Loucy (cell line): ENCODE data around the gene PGAM4.

Experiments
- H2AFZ ChIP-seq: fragments of 200-600 bp; sonication (generic); 2 replicates; pipeline ENCODE4 v1.6.0; 2016; ENCODE audit warnings: antibody characterized with exemption, mild to moderate bottlenecking, low read length, moderate library complexity
- H3F3A ChIP-seq: fragments of 200-600 bp; 2 replicates; pipeline ENCODE4 v1.6.0; 2016; ENCODE audit warnings: antibody characterized with exemption, low read depth, mild to moderate bottlenecking
- H3K27me3 ChIP-seq: fragments of 200-600 bp; sonication (generic); 2 replicates; pipeline ENCODE4 v1.6.1; 2014; ENCODE audit warnings: low read length, mild to moderate bottlenecking; ENCODE audit not compliant: insufficient read depth, poor library complexity, severe bottlenecking
- H3K36me3 ChIP-seq: fragments of 200-600 bp; sonication (generic); 2 replicates; pipeline ENCODE4 v1.6.1; 2016; ENCODE audit warnings: low read length; ENCODE audit not compliant: insufficient read depth
- H3K4me1 ChIP-seq: fragments of 200-600 bp; sonication (generic); 2 replicates; pipeline ENCODE4 v1.5.1; 2014; ENCODE audit warnings: low read length, mild to moderate bottlenecking; ENCODE audit not compliant: insufficient read depth, poor library complexity, severe bottlenecking
- H3K4me2 ChIP-seq: fragments of 200-600 bp; sonication (generic); 2 replicates; pipeline ENCODE4 v1.6.0; 2014; ENCODE audit warnings: antibody characterized with exemption, low read length, low read depth, mild to moderate bottlenecking; ENCODE audit not compliant: poor library complexity, severe bottlenecking
- H3K4me3 ChIP-seq: fragments of 200-600 bp; sonication (generic); 2 replicates; pipeline ENCODE4 v1.5.1; 2014; ENCODE audit warnings: low read length, mild to moderate bottlenecking, mixed read lengths; ENCODE audit not compliant: poor library complexity, severe bottlenecking
- H3K79me2 ChIP-seq: fragments of 200-600 bp; sonication (generic); 2 replicates; pipeline ENCODE4 v1.6.1; 2014; ENCODE audit warnings: low read length; ENCODE audit not compliant: insufficient read depth
- H3K9ac ChIP-seq: fragments of 200-600 bp; sonication (generic); 2 replicates; pipeline ENCODE4 v1.6.0; 2014; ENCODE audit warnings: mild to moderate bottlenecking, low read depth, low read length, moderate library complexity; ENCODE audit not compliant: poor library complexity, severe bottlenecking
- H3K9me2 ChIP-seq: fragments of 200-600 bp; sonication (generic); replicated peaks from 2 replicates; pipeline ENCODE4 v1.6.1; 2016; ENCODE audit warnings: low read depth, low read length, mixed read lengths
- H3K9me3 ChIP-seq: fragments of 200-600 bp; sonication (generic); 2 replicates; pipeline ENCODE4 v1.6.1; 2014; ENCODE audit warnings: mild to moderate bottlenecking, antibody characterized with exemption, low read length, low read depth; ENCODE audit not compliant: insufficient read depth
- H4K20me1 ChIP-seq: fragments of 200-600 bp; sonication (generic); 2 replicates; pipeline ENCODE4 v1.6.0; 2014; ENCODE audit warnings: antibody characterized with exemption, low read length, mild to moderate bottlenecking; ENCODE audit not compliant: insufficient read depth, poor library complexity, severe bottlenecking
- EZH2phosphoT487 ChIP-seq: fragments of 200-600 bp; IDR thresholded peaks from 2 replicates; pipeline ENCODE4 v1.6.1; 2018; ENCODE audit warnings: antibody characterized with exemption, mild to moderate bottlenecking, moderate library complexity, borderline replicate concordance
- TF ChIP-seq, protein P1 (sequence below): fragments of 200-600 bp; sonication (generic); conservative IDR thresholded peaks from 2 replicates; pipeline ENCODE4 v1.5.1; 2014; ENCODE audit warnings: mild to moderate bottlenecking, antibody characterized with exemption, low read length

The PGAM4 gene

DNA sequence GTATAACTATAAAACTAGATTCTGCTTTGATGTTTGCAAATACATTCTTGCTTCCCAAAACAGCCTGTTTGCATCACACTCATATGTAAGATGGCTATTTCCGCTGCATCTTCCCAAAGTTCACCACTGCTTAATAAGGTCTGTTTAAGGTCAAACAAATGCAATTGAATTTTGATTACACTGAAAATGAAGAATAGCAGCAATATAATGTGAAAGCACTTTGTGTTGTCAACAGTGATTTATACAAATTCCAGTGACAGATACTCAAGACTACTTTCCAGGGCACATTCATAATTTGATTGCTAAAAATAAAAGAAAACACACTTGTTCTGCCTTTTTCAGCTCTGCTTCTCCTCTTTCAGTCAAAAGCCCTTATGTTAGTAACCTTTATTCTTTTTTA lies 8.1 kb upstream of the PGAM4 start:
- no peak overlapping the region for H2AFZ ChIP-seq
- no peaks in the 10 kb centered on the region for H3K9me2 ChIP-seq
- no peak for TF ChIP-seq EZH2phosphoT487
- TF ChIP-seq, protein P1, sequence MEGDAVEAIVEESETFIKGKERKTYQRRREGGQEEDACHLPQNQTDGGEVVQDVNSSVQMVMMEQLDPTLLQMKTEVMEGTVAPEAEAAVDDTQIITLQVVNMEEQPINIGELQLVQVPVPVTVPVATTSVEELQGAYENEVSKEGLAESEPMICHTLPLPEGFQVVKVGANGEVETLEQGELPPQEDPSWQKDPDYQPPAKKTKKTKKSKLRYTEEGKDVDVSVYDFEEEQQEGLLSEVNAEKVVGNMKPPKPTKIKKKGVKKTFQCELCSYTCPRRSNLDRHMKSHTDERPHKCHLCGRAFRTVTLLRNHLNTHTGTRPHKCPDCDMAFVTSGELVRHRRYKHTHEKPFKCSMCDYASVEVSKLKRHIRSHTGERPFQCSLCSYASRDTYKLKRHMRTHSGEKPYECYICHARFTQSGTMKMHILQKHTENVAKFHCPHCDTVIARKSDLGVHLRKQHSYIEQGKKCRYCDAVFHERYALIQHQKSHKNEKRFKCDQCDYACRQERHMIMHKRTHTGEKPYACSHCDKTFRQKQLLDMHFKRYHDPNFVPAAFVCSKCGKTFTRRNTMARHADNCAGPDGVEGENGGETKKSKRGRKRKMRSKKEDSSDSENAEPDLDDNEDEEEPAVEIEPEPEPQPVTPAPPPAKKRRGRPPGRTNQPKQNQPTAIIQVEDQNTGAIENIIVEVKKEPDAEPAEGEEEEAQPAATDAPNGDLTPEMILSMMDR: no peak
- no peaks in the 10 kb centered on the region for H3F3A ChIP-seq
- H3K36me3 ChIP-seq: 0 out of 2 replicates have a peak, but pooled peaks cover 3% of the 10 kb centered on the region
- no peaks in the 10 kb centered on the region for H3K9me3 ChIP-seq
- no peaks in the 10 kb centered on the region for H4K20me1 ChIP-seq
- no peaks in the 10 kb centered on the region for H3K79me2 ChIP-seq
- H3K4me2 ChIP-seq: no peak overlapping the region
- no peak overlapping the region for H3K4me3 ChIP-seq
- no peaks in the 10 kb centered on the region for H3K4me1 ChIP-seq
- H3K27me3 ChIP-seq: no peaks in the 10 kb centered on the region
- no peak overlapping the region for H3K9ac ChIP-seq

DNA sequence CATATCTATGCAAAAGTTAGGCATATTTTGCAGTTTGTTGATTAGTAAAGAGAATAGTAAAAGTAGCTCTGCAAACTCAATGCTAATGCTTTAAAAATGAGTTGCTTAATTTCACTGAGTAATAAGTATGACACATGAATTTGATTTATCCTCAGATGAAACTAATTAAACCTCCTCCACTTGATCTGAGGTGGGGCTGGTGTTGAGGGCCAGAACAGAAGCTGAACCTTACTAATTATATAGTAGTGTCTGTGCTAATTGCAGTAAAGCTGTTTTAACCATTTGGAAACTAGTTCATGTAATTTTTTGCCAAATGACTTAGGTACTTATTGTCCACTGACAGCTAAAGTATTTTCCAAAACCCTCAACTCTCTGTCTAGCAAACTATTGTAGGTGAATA lies 7.7 kb upstream of the PGAM4 start:
- Histone ChIP-seq H3F3A (no peaks in the 10 kb centered on the region), H3K79me2 (no peaks in the 10 kb centered on the region), H3K36me3 (0 out of 2 replicates have a peak, but pooled peaks cover 3% of the 10 kb centered on the region), H3K4me3 (no peak overlapping the region), H3K4me2 (no peak overlapping the region), H2AFZ (no peak overlapping the region), H3K9ac (no peak overlapping the region), H3K9me3 (no peaks in the 10 kb centered on the region), H3K9me2 (no peaks in the 10 kb centered on the region), H3K4me1 (no peaks in the 10 kb centered on the region), H4K20me1 (no peaks in the 10 kb centered on the region), H3K27me3 (no peaks in the 10 kb centered on the region)
- TF ChIP-seq, protein P1: no peak
- no peak for TF ChIP-seq EZH2phosphoT487

DNA sequence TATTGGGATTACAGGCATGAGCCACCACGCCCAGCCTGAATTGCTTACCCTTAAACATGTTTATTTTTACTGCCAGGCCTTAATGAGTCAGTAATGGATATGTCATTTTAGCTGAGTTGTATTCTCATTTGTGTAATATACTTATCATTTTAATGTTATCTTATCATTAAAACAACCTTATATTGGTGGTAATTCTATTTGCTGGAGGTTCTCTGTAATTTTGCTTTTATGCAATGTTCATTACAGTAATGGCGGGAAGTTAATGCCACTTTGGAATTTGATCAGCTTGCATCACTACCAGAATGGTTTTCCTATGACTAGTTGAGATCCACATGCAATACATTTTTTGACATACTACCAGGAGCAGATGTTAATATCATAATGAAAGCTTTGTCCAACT lies 6.3 kb upstream of the PGAM4 start:
- H3K4me2 ChIP-seq: no peak overlapping the region
- H3K9me2 ChIP-seq: no peaks in the 10 kb centered on the region
- H3K4me1 ChIP-seq: no peaks in the 10 kb centered on the region
- H2AFZ ChIP-seq: no peak overlapping the region
- H3K9me3 ChIP-seq: no peaks in the 10 kb centered on the region
- no peaks in the 10 kb centered on the region for H4K20me1 ChIP-seq
- TF ChIP-seq, protein P1: no peak
- no peak for TF ChIP-seq EZH2phosphoT487
- no peaks in the 10 kb centered on the region for H3K27me3 ChIP-seq
- H3K9ac ChIP-seq: no peak overlapping the region
- no peaks in the 10 kb centered on the region for H3F3A ChIP-seq
- H3K79me2 ChIP-seq: no peaks in the 10 kb centered on the region
- H3K4me3 ChIP-seq: no peak overlapping the region
- H3K36me3 ChIP-seq: 0 out of 2 replicates have a peak, but pooled peaks cover 3% of the 10 kb centered on the region
